Measurements from ENCODE around the gene RTN4R.
"Not testable (repeated sequence)": the region's sequence is repeated elsewhere in the genome, so short reads cannot be mapped to it uniquely, and the experiment has no call there.

The RTN4R gene

DNA sequence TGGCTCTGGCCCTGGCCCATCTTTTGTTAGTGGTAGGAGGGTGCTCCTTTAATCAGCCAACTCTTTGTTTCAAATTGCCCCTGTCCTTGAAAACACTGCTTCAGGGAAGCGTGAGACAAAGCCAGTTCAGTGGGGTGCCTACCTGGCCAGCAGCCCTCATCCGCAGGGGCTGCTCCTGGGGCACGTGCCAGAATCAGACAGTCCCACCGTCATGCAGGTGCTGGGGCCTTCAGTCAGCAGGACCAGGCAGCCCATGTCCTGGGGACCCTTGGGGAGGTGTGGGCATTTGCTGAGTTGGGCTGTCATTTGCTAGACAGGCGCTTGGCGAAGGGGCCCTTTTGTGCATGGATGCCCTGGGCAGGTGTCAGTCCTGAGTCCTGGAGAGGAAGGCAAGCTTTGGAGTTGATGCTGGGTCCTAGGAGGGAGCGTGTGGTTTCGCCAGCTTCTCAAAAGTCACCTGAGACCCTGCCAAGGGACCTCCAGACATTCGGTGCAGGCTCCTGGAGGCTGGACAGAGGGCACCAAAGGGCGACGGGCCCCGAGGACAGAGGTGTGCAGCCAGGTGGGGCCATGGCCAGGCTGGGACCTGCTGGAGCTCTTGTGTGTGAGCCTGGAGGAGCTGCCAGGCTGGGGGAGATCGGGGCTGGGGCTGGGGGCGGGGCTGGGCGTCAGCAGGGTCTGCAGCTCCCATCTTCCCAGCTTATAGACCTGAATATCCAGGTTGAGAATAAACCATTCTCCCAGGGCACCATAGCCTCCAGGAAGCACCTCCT, 15.0 kb upstream of the RTN4R start:
- ChIA-PET CTCF (no interaction called here), POLR2A (no interaction called here)
- TF ChIP-seq ZNF384 (IDR thresholded peaks at IDR 0.05) (no peak), TARDBP (IDR thresholded peaks at IDR 0.05) (no peak), HDGF (IDR thresholded peaks at IDR 0.05; ENCODE audit: borderline replicate concordance) (no peak), L3MBTL2 (conservative IDR thresholded peaks at IDR 0.05) (no peak)
- DNase-seq (ENCODE audit: extremely low spot score): no peak

DNA sequence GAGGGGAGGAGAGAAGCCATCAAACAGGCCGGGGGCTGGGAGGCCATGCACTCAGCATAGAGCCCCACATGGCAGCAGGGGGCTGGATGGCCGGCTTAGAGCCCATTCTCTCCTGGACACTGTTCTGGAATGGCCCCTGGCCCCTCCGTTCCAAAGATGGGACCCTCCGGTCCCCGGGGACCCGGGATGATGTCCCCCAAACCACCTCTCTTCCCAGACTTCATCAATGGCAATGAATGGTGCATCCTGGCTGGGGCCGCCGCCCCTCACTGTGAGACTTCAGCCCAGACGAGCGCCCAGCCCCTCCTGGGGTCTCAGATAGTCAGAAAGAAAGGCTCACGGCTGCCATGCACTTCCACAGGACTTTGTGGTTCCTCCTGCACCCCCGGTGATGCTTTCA, 13.8 kb upstream of the RTN4R start:
- ChIA-PET POLR2A (no interaction called here), CTCF (no interaction called here)
- DNase-seq (ENCODE audit: extremely low spot score): no peak
- TF ChIP-seq FOXA1 (IDR thresholded peaks at IDR 0.05) (no peak), TARDBP (IDR thresholded peaks at IDR 0.05) (no peak), ELF4 (IDR thresholded peaks at IDR 0.05) (no peak), SP1 (IDR thresholded peaks at IDR 0.05) (no peak), ARNT (IDR thresholded peaks at IDR 0.05) (no peak), L3MBTL2 (conservative IDR thresholded peaks at IDR 0.05) (no peak), CTBP1 (IDR thresholded peaks at IDR 0.05; ENCODE audit: borderline replicate concordance) (no peak), ZNF384 (IDR thresholded peaks at IDR 0.05) (no peak), NFRKB (IDR thresholded peaks at IDR 0.05) (no peak), SUZ12 (IDR thresholded peaks at IDR 0.05) (no peak), FOXM1 (IDR thresholded peaks at IDR 0.05; ENCODE audit: borderline replicate concordance) (no peak), HDGF (IDR thresholded peaks at IDR 0.05; ENCODE audit: borderline replicate concordance) (no peak), LEF1 (IDR thresholded peaks at IDR 0.05; ENCODE audit: borderline replicate concordance) (no peak), FOXK2 (IDR thresholded peaks at IDR 0.05) (no peak), BHLHE40 (IDR thresholded peaks at IDR 0.05; ENCODE audit: borderline replicate concordance) (no peak)
- TF ChIP-seq, protein P1, sequence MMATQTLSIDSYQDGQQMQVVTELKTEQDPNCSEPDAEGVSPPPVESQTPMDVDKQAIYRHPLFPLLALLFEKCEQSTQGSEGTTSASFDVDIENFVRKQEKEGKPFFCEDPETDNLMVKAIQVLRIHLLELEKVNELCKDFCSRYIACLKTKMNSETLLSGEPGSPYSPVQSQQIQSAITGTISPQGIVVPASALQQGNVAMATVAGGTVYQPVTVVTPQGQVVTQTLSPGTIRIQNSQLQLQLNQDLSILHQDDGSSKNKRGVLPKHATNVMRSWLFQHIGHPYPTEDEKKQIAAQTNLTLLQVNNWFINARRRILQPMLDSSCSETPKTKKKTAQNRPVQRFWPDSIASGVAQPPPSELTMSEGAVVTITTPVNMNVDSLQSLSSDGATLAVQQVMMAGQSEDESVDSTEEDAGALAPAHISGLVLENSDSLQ (IDR thresholded peaks at IDR 0.05): no peak

DNA sequence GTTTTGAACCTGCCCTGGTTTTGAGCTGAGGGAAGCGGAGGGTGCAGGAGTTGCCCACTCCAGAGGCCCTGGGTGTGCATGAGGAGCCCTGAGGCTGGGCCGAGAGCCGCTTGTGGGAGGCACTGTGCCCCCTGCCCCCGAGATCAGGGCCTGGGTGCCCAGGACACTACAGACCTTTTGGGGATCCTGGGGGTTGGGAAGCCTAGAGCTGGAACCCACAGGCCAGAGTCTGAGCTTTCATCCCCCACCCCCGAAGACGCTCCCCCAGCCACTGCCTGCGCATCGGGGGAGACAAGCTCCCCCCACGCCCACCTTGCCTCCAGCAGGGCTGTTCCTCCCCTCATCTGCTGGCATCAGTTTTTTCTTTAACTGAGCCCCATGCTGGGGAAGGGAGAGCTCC, 13.4 kb upstream of the RTN4R start:
- CTCF ChIA-PET: interaction anchor here (0.6 kb wide), 1 partner anchor 10 kb away, joined by 3 read pairs; no protein-coding TSS in a partner anchor
- POLR2A ChIA-PET; DNase-seq (ENCODE audit: extremely low spot score): not testable (repeated sequence)

DNA sequence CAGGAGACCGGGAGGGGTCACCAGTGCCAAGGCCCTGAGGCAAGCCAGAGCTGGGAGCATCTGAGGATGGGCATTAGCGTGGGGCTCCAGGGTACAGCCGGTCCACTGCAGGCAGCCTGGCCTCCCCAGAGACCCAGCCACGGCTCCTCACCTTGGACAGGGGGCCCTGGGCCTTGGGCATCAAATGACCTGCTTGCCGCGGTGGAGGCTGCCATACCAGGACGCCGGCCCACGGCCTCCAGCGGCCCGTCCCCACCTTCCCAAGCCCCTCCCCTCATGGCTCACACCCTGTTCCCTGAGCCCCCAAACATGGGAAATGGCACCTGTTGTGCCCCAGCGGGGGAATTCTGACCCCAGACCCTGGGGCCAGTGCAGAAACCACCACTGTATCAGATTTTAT, 12.7 kb upstream of the RTN4R start:
- ChIA-PET CTCF (interaction anchor here (0.6 kb wide), 1 partner anchor 10 kb away, joined by 3 read pairs; no protein-coding TSS in a partner anchor), POLR2A (no interaction called here)
- TF ChIP-seq TARDBP (IDR thresholded peaks at IDR 0.05) (no peak), FOXA1 (IDR thresholded peaks at IDR 0.05) (no peak), BHLHE40 (IDR thresholded peaks at IDR 0.05; ENCODE audit: borderline replicate concordance) (no peak), ZNF384 (IDR thresholded peaks at IDR 0.05) (no peak), NFRKB (IDR thresholded peaks at IDR 0.05) (no peak), L3MBTL2 (conservative IDR thresholded peaks at IDR 0.05) (no peak), SP1 (IDR thresholded peaks at IDR 0.05) (no peak), LEF1 (IDR thresholded peaks at IDR 0.05; ENCODE audit: borderline replicate concordance) (no peak), ARNT (IDR thresholded peaks at IDR 0.05) (no peak), HDGF (IDR thresholded peaks at IDR 0.05; ENCODE audit: borderline replicate concordance) (no peak), ELF4 (IDR thresholded peaks at IDR 0.05) (no peak), SUZ12 (IDR thresholded peaks at IDR 0.05) (no peak), FOXK2 (IDR thresholded peaks at IDR 0.05) (no peak), CTBP1 (IDR thresholded peaks at IDR 0.05; ENCODE audit: borderline replicate concordance) (no peak)
- TF ChIP-seq, protein P1 (IDR thresholded peaks at IDR 0.05): no peak
- no peak for DNase-seq (ENCODE audit: extremely low spot score)

DNA sequence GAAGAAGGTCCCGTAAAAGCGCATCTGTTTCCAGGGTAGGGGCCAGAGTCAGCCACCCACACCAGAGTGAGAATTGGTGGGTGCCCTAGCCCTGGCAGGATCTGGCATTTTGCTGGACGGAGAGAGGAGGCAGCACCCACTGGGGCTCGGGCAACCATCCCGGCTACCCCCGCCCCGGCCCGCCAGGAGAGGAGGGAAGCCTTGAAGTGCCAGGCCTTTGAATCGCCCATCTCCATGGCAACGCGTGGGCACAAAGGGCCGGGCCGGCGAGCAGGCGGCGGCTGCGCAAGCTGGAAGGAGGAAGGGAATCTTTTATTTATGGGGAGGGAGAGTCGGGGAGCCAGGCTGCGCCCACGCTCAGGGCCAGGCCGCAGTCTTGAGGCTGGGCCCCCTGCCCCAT, 12.0 kb upstream of the RTN4R start:
- CTCF ChIA-PET; POLR2A ChIA-PET; DNase-seq (ENCODE audit: extremely low spot score): not testable (repeated sequence)

DNA sequence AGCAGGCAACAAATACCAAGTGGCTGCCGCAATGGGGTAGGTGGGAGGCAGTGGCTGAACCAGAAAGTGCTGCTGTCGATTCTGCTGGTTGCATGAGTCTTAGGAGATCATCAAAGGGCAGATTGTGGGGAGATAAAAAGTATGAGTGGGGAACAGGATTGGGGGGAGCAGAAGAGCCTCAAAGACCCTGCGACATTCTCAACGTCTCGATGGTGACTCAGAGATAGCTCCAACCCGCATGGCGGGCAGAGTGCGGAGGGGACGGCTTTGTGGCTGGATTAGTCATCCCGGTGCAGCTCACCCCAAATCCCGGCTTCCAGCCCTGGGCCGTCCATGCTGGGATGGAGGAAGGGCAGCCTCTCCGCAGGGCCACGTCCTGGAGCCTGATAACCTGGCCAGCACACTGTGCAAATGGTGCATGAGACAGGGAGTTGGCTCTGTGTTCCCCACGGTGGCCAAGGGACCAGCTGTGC, 11.6 kb upstream of the RTN4R start:
- TF ChIP-seq FOXA1 (IDR thresholded peaks at IDR 0.05) (no peak), ZNF384 (IDR thresholded peaks at IDR 0.05) (no peak), NFRKB (IDR thresholded peaks at IDR 0.05) (no peak), FOXK2 (IDR thresholded peaks at IDR 0.05) (no peak), L3MBTL2 (conservative IDR thresholded peaks at IDR 0.05) (no peak), SUZ12 (IDR thresholded peaks at IDR 0.05) (no peak), LEF1 (IDR thresholded peaks at IDR 0.05; ENCODE audit: borderline replicate concordance) (no peak), BHLHE40 (IDR thresholded peaks at IDR 0.05; ENCODE audit: borderline replicate concordance) (no peak), FOXM1 (IDR thresholded peaks at IDR 0.05; ENCODE audit: borderline replicate concordance) (no peak), CTBP1 (IDR thresholded peaks at IDR 0.05; ENCODE audit: borderline replicate concordance) (no peak), SP1 (IDR thresholded peaks at IDR 0.05) (no peak), HDGF (IDR thresholded peaks at IDR 0.05; ENCODE audit: borderline replicate concordance) (no peak), ELF4 (IDR thresholded peaks at IDR 0.05) (no peak), TARDBP (IDR thresholded peaks at IDR 0.05) (no peak), ARNT (IDR thresholded peaks at IDR 0.05) (no peak)
- TF ChIP-seq, protein P1 (IDR thresholded peaks at IDR 0.05): no peak
- no peak for DNase-seq (ENCODE audit: extremely low spot score)
- CTCF ChIA-PET: no interaction called here
- POLR2A ChIA-PET: no interaction called here

DNA sequence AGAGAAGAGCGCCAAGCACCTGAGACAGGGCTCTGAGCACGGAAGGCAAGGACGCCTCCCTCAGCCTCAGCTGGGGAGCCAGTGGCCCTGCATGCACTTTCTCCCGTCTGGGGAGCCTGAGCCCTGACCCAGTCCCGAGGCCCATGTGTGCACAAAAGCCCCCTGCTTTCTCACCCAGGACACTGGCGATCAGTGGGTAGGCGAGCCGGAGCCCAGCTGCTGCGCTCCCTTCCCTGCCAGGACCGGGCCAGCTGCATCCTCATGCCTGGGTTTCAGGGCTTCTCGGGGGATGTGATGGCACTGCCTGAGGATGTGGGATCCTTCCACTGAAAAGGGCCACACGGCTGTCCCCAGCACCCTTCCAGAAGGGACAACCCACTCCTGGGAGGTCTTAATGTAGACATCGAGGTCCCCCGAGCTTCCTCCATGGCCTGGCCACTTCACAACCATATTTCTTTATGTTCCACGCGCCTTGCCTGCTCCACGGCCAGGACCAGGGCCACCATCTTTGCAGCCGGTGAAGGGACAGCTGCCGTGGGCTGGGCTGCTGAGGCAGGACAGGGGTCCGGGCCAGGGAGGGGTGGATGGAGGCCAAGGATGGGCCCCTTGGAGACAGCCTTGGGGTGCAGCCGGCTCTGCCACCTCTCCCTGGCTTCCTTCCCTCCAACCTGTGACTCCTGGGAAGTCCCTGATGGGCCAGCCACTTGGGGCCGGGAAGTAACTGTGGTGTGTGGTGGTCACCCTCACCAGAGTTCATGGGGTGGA, 10.8 kb upstream of the RTN4R start:
- DNase-seq (ENCODE audit: extremely low spot score); POLR2A ChIA-PET; CTCF ChIA-PET: not testable (repeated sequence)

DNA sequence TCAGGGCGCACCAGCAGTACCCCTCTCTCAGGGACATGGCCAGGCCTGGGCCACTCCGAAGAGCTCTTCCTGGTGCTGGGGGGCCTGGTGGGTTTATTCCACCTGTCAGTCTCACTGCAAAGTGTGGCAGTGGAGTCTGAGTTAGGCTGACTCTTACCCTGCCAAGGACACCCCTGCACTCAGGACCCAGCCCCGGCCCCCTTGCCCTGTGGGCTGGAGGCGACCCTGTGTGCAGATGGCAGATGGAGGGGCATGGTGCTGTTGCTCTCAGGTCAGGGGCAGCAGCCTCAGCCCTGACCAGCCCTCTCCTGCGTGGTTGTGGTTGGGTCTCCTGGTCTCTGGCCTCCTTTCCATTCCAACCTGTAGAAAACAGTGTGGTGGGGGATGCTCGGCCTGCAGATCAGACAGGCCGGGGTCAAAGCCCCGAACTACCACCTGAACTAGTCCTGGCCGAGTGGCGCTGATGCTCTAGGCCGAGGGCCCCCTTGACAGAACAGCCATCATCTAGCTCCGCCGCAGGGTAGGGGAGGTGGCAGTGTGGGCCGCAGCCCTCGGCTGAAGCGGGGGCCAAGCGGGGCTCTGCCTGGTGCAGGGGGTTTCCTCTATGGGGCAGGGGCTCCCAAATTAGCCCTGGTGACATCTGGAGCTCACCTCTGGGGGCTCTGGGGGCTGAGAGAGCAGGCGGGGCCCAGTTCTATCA, 10.0 kb upstream of the RTN4R start:
- CTCF ChIA-PET; POLR2A ChIA-PET; DNase-seq (ENCODE audit: extremely low spot score): not testable (repeated sequence)

Data from HEK293T (cell line).